ENCODE measurements around the gene SWSAP1. TPM values are rescaled to one million over a fixed set of nuclear protein-coding genes. Genes with fewer than 3 reads are reported as not detected.

SWSAP1 gene
- polyA plus RNA-seq, 3 donors, result 5.9 to 11.5 (median 8.7) TPM

DNA sequence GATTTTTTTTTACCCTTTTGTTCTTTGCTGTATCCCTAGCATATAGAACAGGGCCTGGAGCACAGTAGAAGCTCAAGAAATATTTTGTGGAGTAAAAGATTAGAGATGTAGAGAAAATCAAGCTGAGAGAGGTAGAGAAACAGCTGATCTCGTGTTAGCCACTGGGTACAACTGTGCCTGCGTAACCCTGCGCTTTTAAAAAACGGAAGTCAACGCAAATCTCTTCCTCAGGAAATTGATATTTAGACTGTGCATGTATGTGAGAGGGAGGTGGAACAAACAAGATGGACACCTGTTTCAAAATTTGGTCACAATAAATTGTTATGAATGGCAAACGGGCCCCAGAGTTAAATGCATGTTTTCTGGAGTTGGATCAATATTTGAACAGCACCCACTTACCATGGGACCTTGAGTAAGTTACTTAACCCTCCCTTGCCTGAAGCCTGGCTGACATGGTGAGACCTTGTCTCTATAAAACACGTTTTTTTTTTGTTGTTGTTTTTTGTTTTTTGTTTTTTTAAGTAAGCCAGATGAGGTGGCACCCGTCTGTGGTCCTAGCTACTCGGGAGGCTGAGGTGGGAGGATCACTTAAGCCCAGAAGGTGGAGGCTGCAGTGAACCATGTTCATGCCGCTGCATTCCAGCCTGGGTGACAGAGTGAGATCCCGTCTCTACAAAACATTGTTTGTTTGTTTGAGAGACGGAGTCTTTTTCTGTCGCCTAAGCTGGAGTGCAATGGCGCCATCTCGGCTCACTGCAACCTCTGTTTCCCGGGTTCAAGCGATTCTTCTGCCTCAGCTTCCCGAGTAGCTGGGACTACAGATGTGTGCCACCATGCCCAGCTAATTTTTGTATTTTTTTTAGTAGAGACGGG is 12.9 kb downstream of the SWSAP1 start:
- H2AFZ ChIP-seq (ENCODE audit: insufficient read depth, low read depth, low read length, poor library complexity, severe bottlenecking), result peak overlapping the region; percentile 52
- peaks cover 33% of the 10 kb centered on the region for H3K4me1 Mint-ChIP-seq
- peak; percentile 70 to 77 (median 72) for DNase-seq

GRCh38 chr19:11390359-11390758 is 15.9 kb downstream of the SWSAP1 start:
- Mint-ChIP-seq H3K9me3 (peaks cover 6 to 11% (median 9%) of the 10 kb centered on the region in 7 donors), H3K27ac (no peak overlapping the region), H3K36me3 (no peaks in the 10 kb centered on the region), H3K27me3 (ENCODE audit: low read depth in 3 of 3) (peaks cover 6 to 11% (median 11%) of the 10 kb centered on the region in 3 donors), H3K4me1 (peaks cover 18% of the 10 kb centered on the region), H3K4me3 (peak overlapping the region in 1 of 2 donors; percentile 20)
- H3K27ac ChIP-seq (ENCODE audit: low read depth in 1 of 2, low read length in 2 of 2), result no peak overlapping the region
- no peaks in the 10 kb centered on the region for H4K20me1 ChIP-seq (ENCODE audit: insufficient read depth, low read length)
- no peak overlapping the region for H3K4me3 ChIP-seq (replicated peaks in 1 of 3; ENCODE audit: low read depth in 2 of 3, low read length in 3 of 3)
- no peak overlapping the region for H3K4me2 ChIP-seq (replicated peaks; ENCODE audit: extremely low read depth, low read length, poor library complexity, severe bottlenecking)
- H3K9me3 ChIP-seq (replicated peaks in 1 of 2; ENCODE audit: control insufficient read depth in 1 of 2, insufficient read depth in 1 of 2, low read length in 2 of 2), result peaks cover 6 to 10% of the 10 kb centered on the region in 2 donors
- H2AFZ ChIP-seq (ENCODE audit: insufficient read depth, low read depth, low read length, poor library complexity, severe bottlenecking), result no peak overlapping the region
- H3K36me3 ChIP-seq (replicated peaks in 1 of 2; ENCODE audit: control insufficient read depth in 1 of 2, insufficient read depth in 2 of 2, low read length in 2 of 2), result no peaks in the 10 kb centered on the region
- peaks cover 14 to 15% of the 10 kb centered on the region in 2 donors for H3K4me1 ChIP-seq (ENCODE audit: control insufficient read depth in 1 of 2, insufficient read depth in 2 of 2, low read length in 2 of 2)
- no peak for DNase-seq
- no peaks in the 10 kb centered on the region for H3K27me3 ChIP-seq (ENCODE audit: control insufficient read depth in 2 of 2, insufficient read depth in 2 of 2, low read length in 2 of 2)
- intact Hi-C loops (cut with micrococcal nuclease), result no loop called here
- no peak overlapping the region for H3K9ac ChIP-seq (ENCODE audit: insufficient read depth, low read length, poor library complexity, severe bottlenecking)
- no peaks in the 10 kb centered on the region for H3K79me2 ChIP-seq (ENCODE audit: insufficient read depth, low read length)
- TF ChIP-seq, protein P1, sequence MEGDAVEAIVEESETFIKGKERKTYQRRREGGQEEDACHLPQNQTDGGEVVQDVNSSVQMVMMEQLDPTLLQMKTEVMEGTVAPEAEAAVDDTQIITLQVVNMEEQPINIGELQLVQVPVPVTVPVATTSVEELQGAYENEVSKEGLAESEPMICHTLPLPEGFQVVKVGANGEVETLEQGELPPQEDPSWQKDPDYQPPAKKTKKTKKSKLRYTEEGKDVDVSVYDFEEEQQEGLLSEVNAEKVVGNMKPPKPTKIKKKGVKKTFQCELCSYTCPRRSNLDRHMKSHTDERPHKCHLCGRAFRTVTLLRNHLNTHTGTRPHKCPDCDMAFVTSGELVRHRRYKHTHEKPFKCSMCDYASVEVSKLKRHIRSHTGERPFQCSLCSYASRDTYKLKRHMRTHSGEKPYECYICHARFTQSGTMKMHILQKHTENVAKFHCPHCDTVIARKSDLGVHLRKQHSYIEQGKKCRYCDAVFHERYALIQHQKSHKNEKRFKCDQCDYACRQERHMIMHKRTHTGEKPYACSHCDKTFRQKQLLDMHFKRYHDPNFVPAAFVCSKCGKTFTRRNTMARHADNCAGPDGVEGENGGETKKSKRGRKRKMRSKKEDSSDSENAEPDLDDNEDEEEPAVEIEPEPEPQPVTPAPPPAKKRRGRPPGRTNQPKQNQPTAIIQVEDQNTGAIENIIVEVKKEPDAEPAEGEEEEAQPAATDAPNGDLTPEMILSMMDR (IDR thresholded peaks at IDR 0.05), result no peak
- WGBS (ENCODE audit: insufficient coverage), result no CpG with 5 or more reads among the region's 2 CpGs

More for the DNA sequence above, 12.9 kb downstream of the SWSAP1 start:
- 57% methylated on average over 15 of the region's 19 CpGs for WGBS (ENCODE audit: insufficient coverage)
- peaks cover 15 to 22% (median 21%) of the 10 kb centered on the region in 3 donors for H3K27me3 Mint-ChIP-seq (ENCODE audit: low read depth in 3 of 3)
- Histone ChIP-seq H3K9ac (ENCODE audit: insufficient read depth, low read length, poor library complexity, severe bottlenecking) (no peak overlapping the region), H4K20me1 (ENCODE audit: insufficient read depth, low read length) (no peaks in the 10 kb centered on the region), H3K4me3 (replicated peaks in 1 of 3; ENCODE audit: low read depth in 2 of 3, low read length in 3 of 3) (peak overlapping the region in 1 of 3 experiments; percentile 21), H3K4me2 (replicated peaks; ENCODE audit: extremely low read depth, low read length, poor library complexity, severe bottlenecking) (peak overlapping the region; percentile 38), H3K27me3 (ENCODE audit: control insufficient read depth in 2 of 2, insufficient read depth in 2 of 2, low read length in 2 of 2) (peaks cover 0 to 19% of the 10 kb centered on the region in 2 donors), H3K79me2 (ENCODE audit: insufficient read depth, low read length) (no peaks in the 10 kb centered on the region), H3K4me1 (ENCODE audit: control insufficient read depth in 1 of 2, insufficient read depth in 2 of 2, low read length in 2 of 2) (peaks cover 35 to 39% of the 10 kb centered on the region in 2 donors), H3K36me3 (replicated peaks in 1 of 2; ENCODE audit: control insufficient read depth in 1 of 2, insufficient read depth in 2 of 2, low read length in 2 of 2) (no peaks in the 10 kb centered on the region), H3K27ac (ENCODE audit: low read depth in 1 of 2, low read length in 2 of 2) (peak overlapping the region; percentile 46 to 50), H3K9me3 (replicated peaks in 1 of 2; ENCODE audit: control insufficient read depth in 1 of 2, insufficient read depth in 1 of 2, low read length in 2 of 2) (peaks cover 6 to 10% of the 10 kb centered on the region in 2 donors)
- H3K4me3 Mint-ChIP-seq, result peak overlapping the region in 1 of 2 donors; percentile 78
- peaks cover 6 to 15% (median 9%) of the 10 kb centered on the region in 7 donors for H3K9me3 Mint-ChIP-seq
- H3K27ac Mint-ChIP-seq, result peak overlapping the region; percentile 71 to 89 (median 84)
- H3K36me3 Mint-ChIP-seq, result no peaks in the 10 kb centered on the region
- TF ChIP-seq, protein P1 (IDR thresholded peaks at IDR 0.05), result no peak
- intact Hi-C loops (cut with micrococcal nuclease), result no loop called here

All from CD14-positive monocyte (primary cell).